ENCODE results near the gene FNIP1. TPM values are rescaled to one million over a fixed set of nuclear protein-coding genes. Genes with fewer than 3 reads are reported as not detected.

FNIP1 gene
- total RNA-seq, 1 donor from 2014 or later: 35.2 TPM

DNA sequence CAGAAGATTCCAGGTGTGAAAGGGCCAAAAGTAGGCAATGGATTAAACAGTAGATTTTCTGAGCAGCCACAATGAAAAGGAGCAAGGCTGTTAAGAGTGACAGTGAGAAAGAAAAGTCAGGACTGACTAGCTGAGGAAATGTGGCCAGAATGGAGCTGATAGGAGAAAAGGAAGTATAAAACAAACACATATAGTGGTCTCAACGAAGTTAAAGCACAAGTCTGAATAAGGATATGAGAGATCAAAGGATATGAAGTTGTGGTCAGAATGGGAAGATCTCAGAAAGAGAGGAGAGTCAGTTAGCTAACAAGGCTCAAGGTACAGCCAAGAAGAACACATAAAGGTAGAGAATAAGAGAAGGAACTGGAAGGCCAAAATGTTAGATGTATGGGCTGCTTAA, 39.9 kb downstream of the FNIP1 start:
- Histone ChIP-seq H3K36me3 (ENCODE audit: control insufficient read depth, insufficient read depth, low read length) (no peaks in the 10 kb centered on the region), H3K4me3 (ENCODE audit: low read depth, low read length) (no peak overlapping the region), H3K27me3 (ENCODE audit: control insufficient read depth, insufficient read depth, low read length) (no peaks in the 10 kb centered on the region)
- TF ChIP-seq, protein P1, sequence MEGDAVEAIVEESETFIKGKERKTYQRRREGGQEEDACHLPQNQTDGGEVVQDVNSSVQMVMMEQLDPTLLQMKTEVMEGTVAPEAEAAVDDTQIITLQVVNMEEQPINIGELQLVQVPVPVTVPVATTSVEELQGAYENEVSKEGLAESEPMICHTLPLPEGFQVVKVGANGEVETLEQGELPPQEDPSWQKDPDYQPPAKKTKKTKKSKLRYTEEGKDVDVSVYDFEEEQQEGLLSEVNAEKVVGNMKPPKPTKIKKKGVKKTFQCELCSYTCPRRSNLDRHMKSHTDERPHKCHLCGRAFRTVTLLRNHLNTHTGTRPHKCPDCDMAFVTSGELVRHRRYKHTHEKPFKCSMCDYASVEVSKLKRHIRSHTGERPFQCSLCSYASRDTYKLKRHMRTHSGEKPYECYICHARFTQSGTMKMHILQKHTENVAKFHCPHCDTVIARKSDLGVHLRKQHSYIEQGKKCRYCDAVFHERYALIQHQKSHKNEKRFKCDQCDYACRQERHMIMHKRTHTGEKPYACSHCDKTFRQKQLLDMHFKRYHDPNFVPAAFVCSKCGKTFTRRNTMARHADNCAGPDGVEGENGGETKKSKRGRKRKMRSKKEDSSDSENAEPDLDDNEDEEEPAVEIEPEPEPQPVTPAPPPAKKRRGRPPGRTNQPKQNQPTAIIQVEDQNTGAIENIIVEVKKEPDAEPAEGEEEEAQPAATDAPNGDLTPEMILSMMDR (IDR thresholded peaks at IDR 0.05; ENCODE audit: insufficient read depth, low read length, poor library complexity, severe bottlenecking): no peak
- DNase-seq (ENCODE audit: low read depth): no peak

DNA sequence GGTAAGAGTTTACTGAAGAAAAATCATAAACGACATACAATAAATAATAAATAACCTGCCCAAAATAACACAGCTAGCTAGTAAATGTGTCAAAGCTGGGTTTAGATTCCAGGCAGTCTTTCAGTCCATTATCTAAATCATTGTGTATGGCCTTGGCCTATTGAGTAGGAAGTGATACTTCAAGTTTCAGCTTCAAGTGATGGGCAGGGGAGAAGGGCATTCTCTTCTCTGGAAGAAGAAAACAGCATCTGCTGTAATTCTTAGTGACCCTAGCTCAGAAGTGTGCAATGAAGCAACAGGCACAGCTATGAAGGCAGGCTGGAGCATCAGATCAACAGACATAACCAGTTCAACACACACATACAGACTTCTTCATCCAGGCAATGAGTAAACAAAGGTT, 42.5 kb downstream of the FNIP1 start:
- Histone ChIP-seq H3K27me3 (ENCODE audit: control insufficient read depth, insufficient read depth, low read length) (no peaks in the 10 kb centered on the region), H3K36me3 (ENCODE audit: control insufficient read depth, insufficient read depth, low read length) (no peaks in the 10 kb centered on the region), H3K4me3 (ENCODE audit: low read depth, low read length) (no peak overlapping the region)
- TF ChIP-seq, protein P1 (IDR thresholded peaks at IDR 0.05; ENCODE audit: insufficient read depth, low read length, poor library complexity, severe bottlenecking): no peak
- DNase-seq (ENCODE audit: low read depth): no peak

DNA sequence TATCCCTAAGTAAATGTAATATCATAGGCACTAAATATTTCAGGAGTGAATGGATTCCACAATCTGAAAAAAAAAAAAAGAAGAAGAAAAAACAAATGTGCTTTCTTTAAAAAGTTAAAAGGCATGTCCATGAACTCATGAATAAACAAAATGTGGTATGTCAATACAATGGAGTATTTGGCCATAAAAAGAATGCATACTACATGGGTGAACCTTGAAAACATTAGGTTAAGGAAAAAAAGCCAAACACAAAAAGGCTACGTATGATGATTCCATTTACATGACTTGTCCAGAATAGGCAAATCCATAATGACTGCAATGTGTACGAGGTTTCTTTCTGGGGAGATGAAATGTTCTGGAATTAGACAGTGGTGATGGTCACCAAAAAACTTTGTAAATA, 45.3 kb downstream of the FNIP1 start:
- no peak for DNase-seq (ENCODE audit: low read depth)
- Histone ChIP-seq H3K4me3 (ENCODE audit: low read depth, low read length) (no peak overlapping the region), H3K36me3 (ENCODE audit: control insufficient read depth, insufficient read depth, low read length) (no peaks in the 10 kb centered on the region), H3K27me3 (ENCODE audit: control insufficient read depth, insufficient read depth, low read length) (no peaks in the 10 kb centered on the region)
- TF ChIP-seq, protein P1 (IDR thresholded peaks at IDR 0.05; ENCODE audit: insufficient read depth, low read length, poor library complexity, severe bottlenecking): no peak

DNA sequence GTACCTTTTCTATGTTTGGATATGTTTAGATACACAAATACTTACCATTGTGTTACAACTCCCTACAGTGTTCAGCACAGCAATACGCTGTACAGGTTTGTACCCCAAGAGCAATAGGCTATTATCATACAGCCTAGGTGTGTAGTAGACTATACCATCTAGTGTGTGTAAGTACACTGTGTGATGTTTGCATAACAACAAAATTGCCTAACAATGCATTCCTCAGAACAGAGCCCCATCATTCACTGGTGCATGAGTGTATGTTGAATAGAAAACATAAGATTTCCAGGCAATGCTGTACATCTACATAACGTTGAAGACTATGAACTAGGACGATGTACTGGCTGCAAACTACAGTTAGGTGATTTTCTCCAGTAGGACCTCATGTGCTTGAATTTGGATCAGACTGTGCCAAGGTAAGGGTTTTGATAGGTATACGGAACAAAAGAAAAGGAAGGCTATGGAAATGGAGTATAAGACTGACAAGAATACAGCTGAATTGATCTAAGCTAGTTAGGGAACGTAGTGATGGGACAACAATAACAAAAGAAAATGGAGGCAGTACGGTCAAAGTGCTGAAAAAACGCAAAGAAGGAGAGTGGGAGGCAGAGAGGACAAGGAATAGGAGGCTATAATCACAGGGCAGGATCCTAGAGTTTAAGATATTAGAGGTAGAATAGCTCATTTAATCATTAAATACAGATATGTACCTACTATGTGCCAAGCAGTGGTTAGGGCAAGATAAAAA, 46.9 kb downstream of the FNIP1 start:
- no peak overlapping the region for H3K4me3 ChIP-seq (ENCODE audit: low read depth, low read length)
- no peak for DNase-seq (ENCODE audit: low read depth)
- H3K27me3 ChIP-seq (ENCODE audit: control insufficient read depth, insufficient read depth, low read length): no peaks in the 10 kb centered on the region
- TF ChIP-seq, protein P1 (IDR thresholded peaks at IDR 0.05; ENCODE audit: insufficient read depth, low read length, poor library complexity, severe bottlenecking): no peak
- no peaks in the 10 kb centered on the region for H3K36me3 ChIP-seq (ENCODE audit: control insufficient read depth, insufficient read depth, low read length)

DNA sequence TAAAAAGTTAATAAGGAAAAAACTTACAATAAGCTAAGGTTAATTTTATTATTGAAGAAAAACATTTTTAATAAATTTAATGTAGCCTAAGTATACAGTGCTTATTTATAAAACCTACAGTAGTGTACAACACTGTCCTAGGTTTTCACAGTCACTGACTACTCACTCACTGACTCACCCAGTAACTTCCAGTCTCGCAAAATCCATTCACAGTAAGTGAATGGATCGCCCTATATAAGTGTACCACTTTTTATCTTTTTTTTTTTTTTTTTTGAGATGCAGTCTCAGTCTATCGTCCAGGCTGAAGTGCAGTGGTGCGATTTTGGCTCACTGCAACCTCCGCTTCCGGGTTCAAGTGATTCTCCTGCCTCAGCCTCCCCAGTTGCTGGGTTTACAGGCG, 47.7 kb downstream of the FNIP1 start:
- Histone ChIP-seq H3K36me3 (ENCODE audit: control insufficient read depth, insufficient read depth, low read length) (no peaks in the 10 kb centered on the region), H3K4me3 (ENCODE audit: low read depth, low read length) (no peak overlapping the region), H3K27me3 (ENCODE audit: control insufficient read depth, insufficient read depth, low read length) (no peaks in the 10 kb centered on the region)
- TF ChIP-seq, protein P1 (IDR thresholded peaks at IDR 0.05; ENCODE audit: insufficient read depth, low read length, poor library complexity, severe bottlenecking): no peak
- peak; percentile 4 for DNase-seq (ENCODE audit: low read depth)

Measured in kidney epithelial cell (primary cell).